ENCODE results near the gene SFSWAP.

SFSWAP gene

DNA sequence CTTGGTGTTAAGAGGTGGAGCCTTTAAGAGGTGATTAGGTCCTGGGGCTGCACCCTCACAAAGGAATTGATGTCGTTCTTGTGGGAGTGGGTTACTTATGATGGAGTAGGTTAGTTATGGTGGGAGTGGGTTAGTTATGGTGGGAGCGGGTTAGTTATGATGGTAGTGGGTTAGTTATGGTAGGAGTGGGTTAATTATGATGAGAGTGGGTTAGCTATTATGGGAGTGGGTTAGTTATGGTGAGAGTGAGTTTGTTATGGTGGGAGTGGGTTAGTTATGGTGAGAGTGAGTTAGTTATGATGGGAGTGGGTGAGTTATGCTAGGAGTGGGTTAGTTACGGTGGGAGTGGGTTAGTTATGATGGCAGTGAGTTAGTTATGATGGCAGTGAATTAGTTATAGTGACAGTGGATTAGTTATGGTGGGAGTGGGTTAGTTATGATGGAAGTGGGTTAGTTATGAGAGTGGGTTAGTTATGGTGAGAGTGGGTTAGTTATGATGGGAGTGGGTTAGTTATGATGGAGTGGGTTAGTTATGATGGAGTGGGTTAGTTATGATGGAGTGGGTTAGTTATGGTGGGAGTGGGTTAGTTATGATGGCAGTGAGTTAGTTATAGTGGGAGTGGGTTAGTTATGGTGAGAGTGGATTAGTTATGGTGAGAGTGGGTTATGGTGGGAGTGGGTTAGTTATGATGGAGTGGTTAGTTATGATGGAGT lies 22.6 kb upstream of the SFSWAP start:
- H3K4me1 ChIP-seq: no peaks in the 10 kb centered on the region
- no peaks in the 10 kb centered on the region for H3K79me2 ChIP-seq
- no peak overlapping the region for H2AFZ ChIP-seq
- no peak overlapping the region for H3K9ac ChIP-seq
- peaks cover 4% of the 10 kb centered on the region for H3K27me3 ChIP-seq (ENCODE audit: control insufficient read depth, insufficient read depth, low read length)
- no peak overlapping the region for H3K4me3 ChIP-seq (ENCODE audit: low read depth, low read length)
- no peak overlapping the region for H3K4me2 ChIP-seq (ENCODE audit: low read length)
- no peaks in the 10 kb centered on the region for H3K9me3 ChIP-seq (ENCODE audit: control insufficient read depth, low read length)
- TF ChIP-seq, protein P1, sequence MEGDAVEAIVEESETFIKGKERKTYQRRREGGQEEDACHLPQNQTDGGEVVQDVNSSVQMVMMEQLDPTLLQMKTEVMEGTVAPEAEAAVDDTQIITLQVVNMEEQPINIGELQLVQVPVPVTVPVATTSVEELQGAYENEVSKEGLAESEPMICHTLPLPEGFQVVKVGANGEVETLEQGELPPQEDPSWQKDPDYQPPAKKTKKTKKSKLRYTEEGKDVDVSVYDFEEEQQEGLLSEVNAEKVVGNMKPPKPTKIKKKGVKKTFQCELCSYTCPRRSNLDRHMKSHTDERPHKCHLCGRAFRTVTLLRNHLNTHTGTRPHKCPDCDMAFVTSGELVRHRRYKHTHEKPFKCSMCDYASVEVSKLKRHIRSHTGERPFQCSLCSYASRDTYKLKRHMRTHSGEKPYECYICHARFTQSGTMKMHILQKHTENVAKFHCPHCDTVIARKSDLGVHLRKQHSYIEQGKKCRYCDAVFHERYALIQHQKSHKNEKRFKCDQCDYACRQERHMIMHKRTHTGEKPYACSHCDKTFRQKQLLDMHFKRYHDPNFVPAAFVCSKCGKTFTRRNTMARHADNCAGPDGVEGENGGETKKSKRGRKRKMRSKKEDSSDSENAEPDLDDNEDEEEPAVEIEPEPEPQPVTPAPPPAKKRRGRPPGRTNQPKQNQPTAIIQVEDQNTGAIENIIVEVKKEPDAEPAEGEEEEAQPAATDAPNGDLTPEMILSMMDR (IDR thresholded peaks at IDR 0.05): no peak
- H3K36me3 ChIP-seq (ENCODE audit: control insufficient read depth, insufficient read depth, low read length): no peaks in the 10 kb centered on the region
- no peak overlapping the region for H3K27ac ChIP-seq

DNA sequence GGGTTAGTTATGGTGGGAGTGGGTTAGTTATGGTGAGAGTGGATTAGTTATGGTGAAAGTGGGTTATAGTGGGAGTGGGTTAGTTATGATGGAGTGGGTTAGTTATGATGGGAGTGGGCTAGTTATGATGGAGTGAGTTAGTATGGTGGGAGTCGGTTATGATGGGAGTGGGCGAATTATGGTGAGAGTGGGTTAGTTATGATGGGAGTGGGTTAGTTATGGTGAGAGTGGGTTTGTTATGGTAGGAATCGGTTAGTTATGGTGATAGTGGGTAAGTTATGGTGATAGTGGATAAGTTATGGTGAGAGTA lies 22.1 kb upstream of the SFSWAP start:
- Histone ChIP-seq H3K27me3 (ENCODE audit: control insufficient read depth, insufficient read depth, low read length) (peaks cover 4% of the 10 kb centered on the region), H3K9ac (no peak overlapping the region), H3K4me1 (no peaks in the 10 kb centered on the region), H3K79me2 (no peaks in the 10 kb centered on the region), H3K4me2 (ENCODE audit: low read length) (no peak overlapping the region), H3K27ac (no peak overlapping the region), H3K9me3 (ENCODE audit: control insufficient read depth, low read length) (no peaks in the 10 kb centered on the region), H3K4me3 (ENCODE audit: low read depth, low read length) (no peak overlapping the region), H3K36me3 (ENCODE audit: control insufficient read depth, insufficient read depth, low read length) (no peaks in the 10 kb centered on the region), H2AFZ (no peak overlapping the region)
- TF ChIP-seq, protein P1 (IDR thresholded peaks at IDR 0.05): no peak

DNA sequence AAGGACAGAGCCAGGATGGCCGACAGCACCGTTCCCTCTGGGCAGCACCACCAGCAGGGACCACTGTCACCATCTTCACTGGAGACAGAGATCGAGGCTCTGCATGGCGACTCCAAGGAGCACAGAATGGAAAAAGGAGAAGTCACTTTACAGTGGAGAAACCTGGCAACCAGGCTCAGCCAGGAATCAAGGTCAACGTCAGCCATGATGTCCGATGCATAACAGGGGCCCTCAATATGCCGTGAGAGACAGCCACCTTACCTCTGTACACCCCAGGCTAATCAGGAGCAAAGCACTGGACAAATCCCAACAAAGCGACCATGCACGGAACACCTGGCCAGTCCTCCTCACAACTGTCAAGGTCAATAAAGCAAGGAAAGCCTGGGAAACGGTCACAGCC lies 20.6 kb upstream of the SFSWAP start:
- Histone ChIP-seq H3K4me2 (ENCODE audit: low read length) (no peak overlapping the region), H2AFZ (no peak overlapping the region), H3K27ac (no peak overlapping the region), H3K4me1 (no peaks in the 10 kb centered on the region), H3K79me2 (no peaks in the 10 kb centered on the region), H3K27me3 (ENCODE audit: control insufficient read depth, insufficient read depth, low read length) (peaks cover 4% of the 10 kb centered on the region), H3K9ac (no peak overlapping the region), H3K36me3 (ENCODE audit: control insufficient read depth, insufficient read depth, low read length) (no peaks in the 10 kb centered on the region), H3K9me3 (ENCODE audit: control insufficient read depth, low read length) (no peaks in the 10 kb centered on the region), H3K4me3 (ENCODE audit: low read depth, low read length) (no peak overlapping the region)
- TF ChIP-seq, protein P1 (IDR thresholded peaks at IDR 0.05): no peak

DNA sequence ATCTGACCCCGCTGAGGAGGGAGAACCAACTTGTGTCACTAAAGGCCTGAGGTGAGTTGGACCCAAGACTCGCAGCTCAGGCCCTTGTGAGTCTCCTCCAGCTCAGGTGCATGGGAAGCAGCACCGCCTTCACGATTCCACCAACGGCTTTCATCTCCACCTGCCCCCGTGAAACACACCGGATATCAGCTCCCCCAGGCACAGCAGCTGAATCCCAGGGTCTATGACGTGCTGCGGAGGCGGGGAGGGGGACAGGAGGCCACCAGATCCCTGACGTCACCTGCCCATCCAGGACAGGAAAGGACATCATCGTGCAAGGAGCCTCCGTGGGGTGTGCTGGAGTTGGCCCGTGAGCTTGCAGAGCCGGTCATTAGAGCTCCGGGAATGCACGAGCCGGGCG lies 18.5 kb upstream of the SFSWAP start:
- Histone ChIP-seq H2AFZ (no peak overlapping the region), H3K27me3 (ENCODE audit: control insufficient read depth, insufficient read depth, low read length) (peaks cover 4% of the 10 kb centered on the region), H3K9ac (no peak overlapping the region), H3K79me2 (no peaks in the 10 kb centered on the region), H3K27ac (no peak overlapping the region), H3K4me1 (no peaks in the 10 kb centered on the region), H3K9me3 (ENCODE audit: control insufficient read depth, low read length) (no peaks in the 10 kb centered on the region), H3K36me3 (ENCODE audit: control insufficient read depth, insufficient read depth, low read length) (no peaks in the 10 kb centered on the region), H3K4me3 (ENCODE audit: low read depth, low read length) (no peak overlapping the region), H3K4me2 (ENCODE audit: low read length) (no peak overlapping the region)
- TF ChIP-seq, protein P1 (IDR thresholded peaks at IDR 0.05): no peak

DNA sequence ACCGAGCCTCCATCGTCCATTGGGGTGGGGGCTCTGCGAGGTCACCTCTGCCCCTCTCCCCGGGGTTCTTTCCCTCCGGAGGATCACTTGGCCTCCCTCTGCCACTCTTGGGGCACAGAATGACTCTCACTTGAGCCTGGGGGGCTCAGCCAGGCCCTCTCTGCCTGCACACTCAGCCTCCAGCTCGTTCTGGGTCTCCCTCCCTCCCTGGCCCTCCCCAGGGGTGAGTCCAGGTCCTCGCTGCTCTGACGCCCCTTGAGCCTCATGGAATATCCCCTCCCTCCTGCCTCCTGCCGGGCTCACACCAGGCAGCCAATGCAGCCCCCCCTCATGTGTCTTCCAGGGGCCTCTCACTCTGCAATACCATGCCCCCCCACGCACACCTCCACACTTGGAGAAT lies 17.7 kb upstream of the SFSWAP start:
- Histone ChIP-seq H3K9me3 (ENCODE audit: control insufficient read depth, low read length) (no peaks in the 10 kb centered on the region), H3K79me2 (no peaks in the 10 kb centered on the region), H3K4me1 (no peaks in the 10 kb centered on the region), H3K4me3 (ENCODE audit: low read depth, low read length) (no peak overlapping the region), H3K9ac (no peak overlapping the region), H2AFZ (no peak overlapping the region), H3K27me3 (ENCODE audit: control insufficient read depth, insufficient read depth, low read length) (peaks cover 4% of the 10 kb centered on the region), H3K4me2 (ENCODE audit: low read length) (no peak overlapping the region), H3K36me3 (ENCODE audit: control insufficient read depth, insufficient read depth, low read length) (no peaks in the 10 kb centered on the region), H3K27ac (no peak overlapping the region)
- TF ChIP-seq, protein P1 (IDR thresholded peaks at IDR 0.05): no peak
